Mucosa of rectum (tissue), 2 donors: ENCODE results near the gene INPP5D.

Experiments used
- H3K27ac ChIP-seq, 2 donors: one replicate each; pipeline ENCODE4 v1.7.0; 2013; ENCODE audit warnings: inconsistent platforms in 2 of 2, low read depth in 2 of 2, low read length in 2 of 2
- H3K27me3 ChIP-seq, 2 donors: one replicate each; pipeline ENCODE4 v1.7.0; 2013; ENCODE audit warnings: low read length in 2 of 2; ENCODE audit not compliant: control insufficient read depth in 2 of 2, insufficient read depth in 2 of 2
- H3K36me3 ChIP-seq, 2 donors: one replicate each; pipeline ENCODE4 v1.7.0; 2013; ENCODE audit warnings: low read length in 2 of 2; ENCODE audit not compliant: control insufficient read depth in 2 of 2, insufficient read depth in 2 of 2
- H3K4me1 ChIP-seq, 2 donors: one replicate each; pipeline ENCODE4 v1.7.0; 2013; ENCODE audit warnings: low read length in 2 of 2, mild to moderate bottlenecking in 1 of 2; ENCODE audit not compliant: control insufficient read depth in 2 of 2, insufficient read depth in 2 of 2
- H3K4me3 ChIP-seq, 2 donors: one replicate each; pipeline ENCODE4 v1.7.0; 2013; ENCODE audit warnings: low read length in 2 of 2
- H3K9ac ChIP-seq, 2 donors: one replicate each; pipeline ENCODE4 v1.7.0; 2013; ENCODE audit warnings: low read length in 2 of 2, low read depth in 1 of 2, mild to moderate bottlenecking in 1 of 2
- H3K9me3 ChIP-seq, 2 donors: one replicate each; pipeline ENCODE4 v1.7.0; 2013; ENCODE audit warnings: low read length in 2 of 2; ENCODE audit not compliant: control insufficient read depth in 2 of 2
- donor health status: healthy.
- donor health status: Normal muscosa, but diverticular disease.

INPP5D gene

GRCh38 chr2:233209117-233209532, 149.0 kb downstream of the INPP5D start:
- Histone ChIP-seq H3K27me3 (no peaks in the 10 kb centered on the region), H3K27ac (no peak overlapping the region), H3K9me3 (no peaks in the 10 kb centered on the region), H3K4me1 (no peaks in the 10 kb centered on the region), H3K36me3 (peaks cover 0 to 4% of the 10 kb centered on the region in 2 donors), H3K4me3 (no peak overlapping the region), H3K9ac (no peak overlapping the region)

GRCh38 chr2:233209533-233210171, 149.5 kb downstream of the INPP5D start:
- peaks cover 0 to 2% of the 10 kb centered on the region in 2 donors for H3K36me3 ChIP-seq
- no peak overlapping the region for H3K27ac ChIP-seq
- H3K4me3 ChIP-seq: no peak overlapping the region
- H3K27me3 ChIP-seq: no peaks in the 10 kb centered on the region
- H3K4me1 ChIP-seq: no peaks in the 10 kb centered on the region
- no peaks in the 10 kb centered on the region for H3K9me3 ChIP-seq
- no peak overlapping the region for H3K9ac ChIP-seq

GRCh38 chr2:233210281-233210680, 150.1 kb downstream of the INPP5D start:
- Histone ChIP-seq H3K9me3 (no peaks in the 10 kb centered on the region), H3K36me3 (no peaks in the 10 kb centered on the region), H3K4me3 (no peak overlapping the region), H3K9ac (no peak overlapping the region), H3K4me1 (no peaks in the 10 kb centered on the region), H3K27ac (no peak overlapping the region), H3K27me3 (no peaks in the 10 kb centered on the region)

- no peak overlapping the region for H3K27ac ChIP-seq
- no peaks in the 10 kb centered on the region for H3K9me3 ChIP-seq
- no peak overlapping the region for H3K9ac ChIP-seq
- H3K4me1 ChIP-seq: no peaks in the 10 kb centered on the region
- no peaks in the 10 kb centered on the region for H3K27me3 ChIP-seq
- H3K36me3 ChIP-seq: no peaks in the 10 kb centered on the region
- H3K4me3 ChIP-seq: no peak overlapping the region
Observed at GRCh38 chr2:233210843-233211547, 150.9 kb downstream of the INPP5D start.

GRCh38 chr2:233211548-233211895, 151.4 kb downstream of the INPP5D start:
- H3K27ac ChIP-seq: no peak overlapping the region
- no peak overlapping the region for H3K4me3 ChIP-seq
- H3K9me3 ChIP-seq: no peaks in the 10 kb centered on the region
- H3K36me3 ChIP-seq: no peaks in the 10 kb centered on the region
- no peaks in the 10 kb centered on the region for H3K4me1 ChIP-seq
- H3K27me3 ChIP-seq: no peaks in the 10 kb centered on the region
- no peak overlapping the region for H3K9ac ChIP-seq

GRCh38 chr2:233213011-233213410, 152.9 kb downstream of the INPP5D start:
- H3K9me3 ChIP-seq: no peaks in the 10 kb centered on the region
- H3K27me3 ChIP-seq: no peaks in the 10 kb centered on the region
- no peak overlapping the region for H3K4me3 ChIP-seq
- no peak overlapping the region for H3K27ac ChIP-seq
- H3K4me1 ChIP-seq: no peaks in the 10 kb centered on the region
- no peaks in the 10 kb centered on the region for H3K36me3 ChIP-seq
- H3K9ac ChIP-seq: no peak overlapping the region

GRCh38 chr2:233213975-233214374, 153.8 kb downstream of the INPP5D start:
- Histone ChIP-seq H3K4me3 (no peak overlapping the region), H3K36me3 (no peaks in the 10 kb centered on the region), H3K27ac (no peak overlapping the region), H3K4me1 (no peaks in the 10 kb centered on the region), H3K27me3 (no peaks in the 10 kb centered on the region), H3K9me3 (no peaks in the 10 kb centered on the region), H3K9ac (no peak overlapping the region)

GRCh38 chr2:233217892-233218377, 157.8 kb downstream of the INPP5D start:
- no peaks in the 10 kb centered on the region for H3K27me3 ChIP-seq
- no peak overlapping the region for H3K27ac ChIP-seq
- H3K4me1 ChIP-seq: no peaks in the 10 kb centered on the region
- no peaks in the 10 kb centered on the region for H3K36me3 ChIP-seq
- H3K9me3 ChIP-seq: no peaks in the 10 kb centered on the region
- H3K4me3 ChIP-seq: no peak overlapping the region
- H3K9ac ChIP-seq: no peak overlapping the region

- Histone ChIP-seq H3K4me1 (no peaks in the 10 kb centered on the region), H3K9me3 (no peaks in the 10 kb centered on the region), H3K36me3 (no peaks in the 10 kb centered on the region), H3K4me3 (no peak overlapping the region), H3K9ac (no peak overlapping the region), H3K27ac (no peak overlapping the region), H3K27me3 (no peaks in the 10 kb centered on the region)
Observed at GRCh38 chr2:233218836-233219235, 158.7 kb downstream of the INPP5D start.

- Histone ChIP-seq H3K4me1 (no peaks in the 10 kb centered on the region), H3K9ac (no peak overlapping the region), H3K4me3 (no peak overlapping the region), H3K36me3 (no peaks in the 10 kb centered on the region), H3K9me3 (no peaks in the 10 kb centered on the region), H3K27me3 (no peaks in the 10 kb centered on the region), H3K27ac (no peak overlapping the region)
Observed at GRCh38 chr2:233219848-233220247, 159.7 kb downstream of the INPP5D start.
